Stimulated activated CD8-positive, alpha-beta memory T cell treated with anti-CD3 and anti-CD28 coated beads, Interleukin-15, amount 100 ng/mL, for 24 hours (primary cell): ENCODE data around the gene AGBL4.
"Not testable (repeated sequence)": the region's sequence is repeated elsewhere in the genome, so short reads cannot be mapped to it uniquely, and the experiment has no call there.

Experiments
- DNase-seq: peaks from one replicate; pipeline ENCODE4 v3.0.0-alpha.2; 2020; ENCODE audit warnings: low read depth

The AGBL4 gene

DNA sequence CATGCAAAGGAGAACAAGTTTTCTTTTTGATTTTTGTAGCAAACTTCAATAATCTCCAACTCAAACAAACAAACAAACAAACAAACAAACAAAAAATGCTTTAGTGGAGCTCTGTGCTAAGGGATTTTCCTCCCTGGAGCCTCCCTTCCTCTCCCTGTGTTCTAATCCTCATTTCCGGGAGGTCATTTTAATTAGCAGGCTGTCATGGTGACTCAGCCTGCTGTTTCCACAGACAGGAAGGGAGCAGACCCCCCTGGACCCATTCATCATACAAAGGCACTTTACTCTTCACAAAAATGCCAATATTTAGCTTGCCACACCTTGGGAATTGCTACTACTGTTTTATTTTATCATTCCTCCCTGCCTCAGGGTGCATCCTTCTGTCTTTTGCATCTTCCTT lies 1490.8 kb downstream of the AGBL4 start:
- DNase-seq, result no peak

DNA sequence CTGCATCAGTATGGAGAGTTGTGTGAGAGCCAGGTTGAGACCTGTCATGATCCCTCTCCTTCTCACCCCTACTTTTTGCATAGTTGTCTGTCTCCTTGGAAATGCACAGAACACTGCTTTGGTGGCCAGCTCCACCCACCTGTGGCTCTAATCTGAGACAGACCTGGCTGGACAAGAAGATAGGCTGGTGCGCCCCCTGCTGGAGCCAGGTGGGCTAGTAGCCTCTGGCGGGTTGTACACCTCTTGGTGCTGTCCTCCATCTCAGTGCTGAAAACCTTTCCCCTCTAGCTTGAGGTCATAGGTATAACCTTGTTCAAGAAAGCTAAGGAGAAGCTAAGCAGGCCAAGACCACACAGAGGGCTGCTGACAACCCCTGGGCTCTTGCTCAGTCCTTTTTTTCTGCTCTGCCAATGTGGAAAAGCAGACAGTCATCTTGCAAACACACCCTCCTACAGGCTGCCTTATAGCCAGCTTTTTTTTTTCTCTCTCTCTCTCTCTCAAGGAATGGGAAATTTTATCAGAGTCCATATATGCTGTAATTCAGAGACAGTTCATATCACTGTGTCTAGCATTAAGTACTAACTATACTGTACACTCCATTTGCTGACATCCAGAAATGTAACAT lies 1492.9 kb downstream of the AGBL4 start:
- DNase-seq, result peak; percentile 1

DNA sequence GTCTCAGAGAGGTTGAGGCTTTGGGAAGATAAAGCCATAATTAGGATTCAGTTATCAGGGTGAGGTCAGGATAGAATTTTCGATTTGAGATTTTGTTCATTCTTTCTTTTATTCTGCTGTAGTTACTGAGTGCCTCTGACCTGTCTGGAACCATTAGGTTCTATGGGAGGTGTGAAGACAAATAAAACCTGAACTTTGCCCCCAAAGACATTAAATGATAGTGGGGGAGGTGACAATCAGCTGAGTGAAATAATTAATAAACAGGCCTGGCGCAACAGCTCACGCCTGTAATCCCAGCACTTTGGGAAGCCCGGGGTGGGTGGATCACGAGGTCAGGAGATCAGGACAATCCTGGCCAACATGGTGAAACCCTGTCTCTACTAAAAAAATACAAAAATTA lies 1496.7 kb downstream of the AGBL4 start:
- DNase-seq, result no peak

DNA sequence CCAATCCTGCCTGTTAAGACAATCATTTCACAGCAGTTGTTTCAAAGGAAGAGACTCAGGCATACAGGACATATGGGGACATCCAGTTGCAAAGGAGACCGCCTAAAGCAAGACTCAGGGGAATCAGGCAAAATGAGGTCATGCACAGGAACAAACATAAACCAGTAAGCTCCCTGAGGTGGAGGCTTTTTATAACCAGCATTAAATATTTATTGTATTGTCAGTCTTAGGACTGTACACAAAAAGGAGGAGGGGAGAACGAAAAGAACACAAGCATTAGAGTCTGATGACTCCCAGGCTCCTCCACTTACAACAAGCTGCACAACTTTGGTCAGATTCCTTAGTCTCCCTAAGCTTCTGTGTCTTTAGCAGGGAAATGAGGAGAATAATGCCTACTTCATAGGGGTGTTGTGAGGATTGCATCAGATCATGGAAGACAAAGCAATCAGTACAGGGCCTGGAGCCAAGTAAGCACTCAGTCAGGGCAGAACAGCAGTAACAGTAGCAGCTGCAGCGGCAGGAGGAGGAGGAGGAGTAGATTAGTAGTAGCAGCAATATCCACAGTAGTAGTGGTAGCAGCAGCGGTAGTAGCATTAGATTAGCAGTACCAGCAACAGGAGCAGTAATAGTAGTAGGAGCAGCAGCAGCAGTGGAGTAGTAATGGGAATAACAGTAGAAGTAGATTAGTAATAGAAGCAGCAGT lies 1497.6 kb downstream of the AGBL4 start:
- DNase-seq, result no peak

DNA sequence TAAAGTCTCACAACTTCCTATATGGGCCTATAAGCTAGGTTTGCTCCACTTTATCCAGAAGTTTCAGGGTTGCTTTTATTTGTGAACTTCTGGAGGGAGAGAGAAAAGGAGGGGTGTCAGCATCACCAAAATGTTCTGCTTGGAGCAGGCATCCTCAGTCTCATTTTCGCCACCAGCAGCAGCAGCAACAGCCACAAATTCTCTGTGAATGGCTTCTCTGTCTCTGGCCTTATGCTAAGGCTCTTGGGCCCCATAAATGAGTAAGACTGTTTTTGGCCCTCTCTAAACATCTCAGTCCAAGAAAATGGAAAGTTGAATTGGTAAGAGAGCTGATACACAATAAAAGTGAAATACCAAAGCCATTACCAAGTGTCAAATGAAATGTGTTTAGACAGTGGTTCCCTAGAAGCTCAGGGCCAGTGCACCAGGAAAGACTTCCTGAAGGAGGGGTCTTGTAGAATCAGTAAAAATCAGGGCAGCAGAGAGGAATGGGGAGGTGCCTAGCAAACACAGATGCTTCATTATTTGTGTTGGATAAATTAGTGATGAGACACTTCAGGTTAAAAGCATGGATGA lies 1498.8 kb downstream of the AGBL4 start:
- DNase-seq, result no peak

DNA sequence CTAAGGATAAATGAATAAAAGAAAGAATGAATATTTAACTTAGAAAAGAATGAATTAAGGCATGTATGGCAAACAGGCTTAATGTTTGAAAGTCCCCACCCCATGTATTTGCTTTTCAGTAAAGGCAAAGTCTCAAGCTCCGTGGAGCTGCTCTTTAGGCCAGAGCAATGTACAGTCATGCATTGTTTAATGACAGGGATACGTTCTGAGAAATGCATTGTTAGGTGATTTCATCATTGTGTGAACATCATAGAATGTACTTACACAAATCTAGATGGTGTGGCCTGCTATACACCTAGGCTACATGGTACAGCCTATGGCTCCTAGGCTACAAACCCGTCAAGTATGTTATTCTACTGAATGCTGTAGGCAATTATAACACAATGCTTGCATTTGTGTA lies 1500.2 kb downstream of the AGBL4 start:
- no peak for DNase-seq

DNA sequence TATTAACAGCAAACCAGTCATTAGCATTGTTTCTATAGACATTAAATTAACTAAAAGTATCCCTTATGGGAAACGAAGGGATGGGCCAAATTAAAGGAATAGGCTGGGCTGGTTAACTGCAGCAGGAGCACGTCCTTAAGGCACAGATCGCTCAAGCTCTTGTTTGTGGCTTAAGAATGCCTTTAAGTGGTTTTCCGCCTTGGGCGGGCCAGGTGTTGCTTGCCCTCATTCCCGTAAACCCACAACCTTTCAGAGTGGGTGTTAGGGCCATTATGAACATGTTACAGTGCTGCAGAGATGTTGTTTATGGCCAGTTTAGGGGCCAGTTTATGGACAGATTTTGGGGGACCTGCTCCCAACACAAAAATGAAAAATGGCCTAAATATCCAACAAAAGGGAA lies 1503.9 kb downstream of the AGBL4 start:
- not testable (repeated sequence) for DNase-seq

DNA sequence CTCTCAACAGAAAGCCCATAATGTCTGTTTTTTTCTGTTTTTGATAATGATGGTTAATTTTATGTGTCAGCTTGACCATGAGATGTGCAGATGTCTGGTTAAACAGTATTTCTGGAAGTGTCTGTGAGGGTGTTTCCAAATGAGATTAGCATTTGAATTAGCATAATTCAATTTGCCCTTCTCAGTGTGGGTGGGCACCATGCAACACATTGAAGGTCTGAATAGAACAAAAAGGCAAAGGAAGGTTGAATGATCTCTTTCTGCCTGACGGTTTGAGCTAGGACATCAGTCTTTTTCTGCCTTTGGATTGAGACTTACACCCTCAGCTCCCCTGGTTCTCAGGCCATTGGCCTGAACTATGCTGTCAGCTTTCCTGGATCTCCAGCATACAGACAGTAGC lies 1516.9 kb downstream of the AGBL4 start:
- no peak for DNase-seq

DNA sequence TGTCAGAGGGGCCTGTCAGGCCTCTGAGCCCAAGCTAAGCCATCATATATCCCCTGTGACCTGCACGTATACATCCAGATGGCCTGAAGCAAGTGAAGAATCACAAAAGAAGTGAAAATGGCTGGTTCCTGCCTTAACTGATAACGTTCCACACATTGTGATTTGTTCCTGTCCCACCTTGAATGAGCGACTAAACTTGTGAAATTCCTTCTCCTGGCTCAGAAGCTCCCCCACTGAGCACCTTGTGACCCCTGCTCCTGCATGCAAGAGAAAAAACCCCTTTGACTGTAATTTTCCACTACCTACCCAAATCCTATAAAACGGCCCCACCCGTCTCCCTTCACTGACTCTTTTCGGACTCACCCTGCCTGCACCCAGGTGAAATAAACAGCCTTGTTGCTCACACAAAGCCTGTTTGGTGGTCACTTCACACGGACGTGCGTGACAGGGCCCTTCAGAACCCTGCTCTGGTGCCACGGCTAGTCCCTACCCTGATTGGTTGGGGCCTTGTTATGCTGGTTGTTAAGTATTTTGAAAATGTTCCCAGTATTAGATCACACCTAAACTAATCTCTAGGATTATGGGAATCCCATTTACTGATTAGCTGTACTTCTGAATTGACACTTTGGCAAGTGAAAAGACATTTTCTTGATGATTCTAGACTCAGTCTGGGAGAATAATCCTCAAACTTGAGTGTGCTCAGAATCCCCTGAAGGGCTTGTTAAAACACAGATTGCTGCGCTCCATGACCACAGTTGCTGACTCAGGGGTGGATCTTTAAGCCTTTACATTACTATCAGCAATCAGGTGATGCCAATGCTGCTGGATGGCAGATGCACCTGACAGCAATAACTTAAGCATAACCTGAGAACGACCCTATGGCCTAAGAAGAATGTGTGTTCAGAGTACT lies 1523.0 kb downstream of the AGBL4 start:
- no peak for DNase-seq

DNA sequence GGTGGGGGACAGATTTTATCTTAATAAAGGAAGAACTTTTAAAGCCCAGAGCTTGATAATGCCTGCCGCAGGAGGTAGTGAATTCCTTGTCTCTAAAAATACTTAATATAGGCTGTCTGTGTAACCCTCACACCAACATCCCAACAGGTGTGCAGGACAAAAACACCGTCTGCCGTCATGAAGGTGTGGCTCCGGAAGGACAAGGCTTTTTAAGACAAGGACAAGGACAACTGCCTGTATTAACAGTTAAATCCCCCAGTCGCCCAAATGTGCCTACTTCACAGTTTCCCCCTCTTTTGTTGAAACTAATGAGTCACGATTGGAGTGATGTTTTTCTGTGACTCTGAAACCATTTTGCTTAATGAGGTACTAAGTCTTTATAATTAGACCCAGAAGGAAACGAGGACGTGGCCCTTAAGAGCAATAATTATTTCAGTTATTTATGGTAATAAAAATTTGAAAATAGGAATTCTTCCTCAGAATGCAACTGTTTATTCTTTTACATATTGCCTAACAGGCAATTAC lies 1524.5 kb downstream of the AGBL4 start:
- no peak for DNase-seq

DNA sequence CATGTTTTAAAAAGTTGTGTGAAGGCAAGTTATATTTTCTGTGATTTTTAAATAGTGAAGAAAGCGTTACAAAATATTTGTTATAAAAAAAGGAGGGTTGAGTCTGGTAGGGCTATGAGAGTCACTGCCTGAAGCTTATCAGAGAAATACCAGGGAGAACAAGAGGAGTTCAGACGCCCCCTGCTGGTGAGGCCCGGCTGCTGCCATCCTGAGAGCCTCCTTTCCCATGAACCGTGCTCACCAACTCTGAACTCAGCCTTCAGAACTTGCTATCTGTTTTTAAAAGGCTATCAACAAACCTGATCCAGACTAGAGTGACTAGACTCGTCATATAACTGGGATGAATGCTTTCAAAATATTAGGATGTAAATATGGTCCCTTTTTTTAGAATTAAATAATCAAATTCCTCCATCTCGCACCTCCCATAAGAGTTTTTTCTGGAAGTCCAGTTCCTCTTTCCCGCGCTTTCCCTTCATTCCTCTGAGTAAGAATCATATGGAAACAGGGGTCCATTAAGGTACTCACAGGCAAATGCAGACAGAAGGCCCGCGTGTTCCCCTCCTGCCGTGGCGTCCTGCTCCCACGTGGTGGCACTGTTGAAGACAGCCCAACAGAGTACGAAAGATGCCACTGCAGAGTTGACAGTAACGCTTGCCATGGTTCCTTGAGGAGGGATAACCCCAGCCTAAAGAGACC lies 1525.5 kb downstream of the AGBL4 start:
- peak; percentile 47 for DNase-seq

DNA sequence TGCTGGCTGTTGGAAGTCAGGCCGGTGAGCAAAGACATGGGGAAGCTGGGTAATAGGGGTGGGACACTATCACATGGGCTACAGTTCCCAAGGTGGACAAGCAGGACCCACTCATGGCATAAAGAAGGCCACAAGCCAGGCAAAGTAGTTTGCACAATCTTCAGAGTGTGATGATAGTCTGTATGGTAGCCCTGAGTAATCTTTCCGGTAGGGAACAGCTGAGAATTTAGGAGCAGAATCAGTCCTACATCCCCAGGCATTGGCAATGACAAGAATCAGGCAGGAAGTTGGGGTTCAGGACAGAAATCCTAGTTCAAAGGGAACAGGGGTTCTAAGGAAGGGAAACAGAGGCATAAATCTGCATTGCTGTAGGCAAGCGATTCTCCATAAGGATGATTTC lies 1527.8 kb downstream of the AGBL4 start:
- no peak for DNase-seq

DNA sequence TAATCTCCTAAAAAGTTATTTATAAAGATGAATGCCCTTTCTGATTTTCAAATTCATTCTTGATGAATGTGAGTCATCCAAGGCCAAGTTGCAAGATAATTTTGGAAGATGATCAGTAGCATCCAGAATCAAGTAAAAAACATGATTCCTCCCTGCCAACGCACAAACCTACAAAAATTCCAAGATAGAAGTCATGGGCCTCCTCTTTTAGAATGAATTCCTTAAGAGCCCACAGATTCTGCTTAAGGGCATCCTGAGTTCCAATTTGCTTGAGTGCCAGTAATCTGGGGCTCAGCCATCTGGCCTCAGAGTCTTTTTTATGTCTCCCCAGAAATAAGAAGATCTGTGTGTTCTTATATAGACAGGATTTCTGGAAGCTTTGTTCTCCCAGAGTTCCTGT lies 1528.6 kb downstream of the AGBL4 start:
- DNase-seq, result no peak

DNA sequence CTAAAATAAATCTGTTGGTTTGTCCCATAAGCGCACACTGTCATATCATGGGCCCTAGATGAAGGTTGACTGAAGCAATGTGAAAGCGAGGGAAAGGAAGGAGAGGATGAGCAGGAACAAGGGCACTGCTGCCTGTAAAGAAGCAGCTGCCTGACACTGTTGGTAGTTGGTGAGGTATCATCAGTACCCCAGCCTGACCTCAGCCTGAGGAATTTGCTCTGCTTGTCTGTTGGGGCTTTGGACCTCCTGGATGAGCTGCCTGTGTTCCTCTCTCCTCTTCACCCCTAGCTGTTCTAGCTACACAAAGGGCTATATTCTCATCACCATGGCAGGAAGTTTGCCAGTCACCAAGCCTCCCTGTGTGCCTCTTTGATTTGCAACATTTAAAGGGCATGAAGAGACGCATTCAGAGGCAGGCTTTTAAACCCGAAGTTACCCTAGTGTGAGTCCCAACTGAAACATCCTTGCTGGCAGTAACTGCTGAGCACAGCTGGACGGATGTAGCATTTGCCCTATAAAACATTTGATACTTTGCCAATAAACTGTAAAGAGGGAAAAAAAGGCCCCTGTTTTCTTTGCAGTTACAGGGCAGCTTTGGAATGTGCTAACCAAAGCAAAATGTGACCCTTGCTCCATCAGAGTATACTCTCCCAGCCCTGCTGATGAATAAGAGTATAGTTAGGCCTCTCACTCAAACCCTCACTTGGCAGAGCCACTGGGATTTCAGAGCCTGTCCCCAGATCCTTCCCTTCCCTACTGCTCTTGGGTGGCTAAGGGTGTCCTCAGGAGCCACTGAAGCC lies 1529.6 kb downstream of the AGBL4 start:
- DNase-seq, result no peak

DNA sequence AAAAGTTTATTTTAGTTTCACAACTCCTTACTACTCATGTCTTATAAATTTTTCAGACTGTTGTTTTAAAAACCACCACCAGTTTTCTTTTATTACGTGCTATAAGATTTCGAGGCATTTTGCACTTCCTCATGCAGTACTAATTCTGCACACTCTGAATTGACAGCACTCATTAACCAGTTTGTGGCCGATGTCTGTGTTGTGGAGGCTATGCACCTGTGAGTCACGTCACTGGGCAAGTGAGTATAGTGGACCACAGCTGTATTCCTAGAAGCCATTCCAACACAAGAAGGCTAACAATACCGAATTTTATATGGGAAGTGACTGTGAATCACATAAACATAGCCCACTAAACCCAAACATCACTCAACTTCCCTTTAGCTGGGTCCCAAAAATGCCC lies 1530.7 kb downstream of the AGBL4 start:
- no peak for DNase-seq

DNA sequence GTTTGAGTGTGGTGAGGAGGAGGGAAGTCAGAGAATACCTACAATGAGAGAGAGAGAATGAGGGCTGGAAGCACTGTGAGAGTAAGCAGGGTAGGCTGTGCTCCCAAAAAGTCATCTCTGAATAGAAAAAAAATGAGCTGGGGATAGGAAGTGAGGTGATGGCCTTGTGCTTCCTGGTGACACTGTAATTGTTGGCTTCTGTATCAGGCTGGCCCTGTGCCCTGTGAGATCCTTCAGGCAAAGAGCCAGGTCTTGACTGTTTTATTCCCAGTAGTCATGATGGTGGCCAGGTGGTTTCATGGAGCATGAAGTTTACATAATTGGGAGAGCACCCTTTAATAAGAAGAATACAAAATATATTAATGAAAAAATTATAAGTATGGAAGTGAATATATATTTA lies 1531.4 kb downstream of the AGBL4 start:
- no peak for DNase-seq

DNA sequence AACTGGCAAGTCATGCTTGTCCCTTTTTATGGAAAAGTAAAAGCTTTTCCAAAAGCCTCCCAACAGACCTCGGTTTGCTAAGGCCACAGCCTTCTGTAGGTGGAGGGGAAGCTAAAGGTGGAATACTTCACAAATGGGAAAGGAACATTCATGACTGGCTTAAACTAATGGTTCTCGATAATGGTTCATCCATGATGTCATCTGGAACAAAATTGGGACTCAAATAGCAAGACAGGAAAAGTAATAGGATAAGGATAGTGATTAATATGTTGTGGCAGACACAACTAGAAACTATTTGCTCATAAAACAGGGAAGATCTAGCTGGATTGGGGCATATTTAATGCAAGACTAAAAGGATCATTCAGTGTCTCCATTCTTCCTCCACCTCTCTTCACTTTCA lies 1535.0 kb downstream of the AGBL4 start:
- no peak for DNase-seq
